Keratinocyte (primary cell): ENCODE results near the gene DNAJB2.

Experiments
- EZH2 ChIP-seq: IDR thresholded peaks from one replicate; pipeline ENCODE4 v1.6.1; 2012; ENCODE audit warnings: inconsistent platforms, mild to moderate bottlenecking, low read length, moderate library complexity
- TF ChIP-seq, protein P1 (sequence below), 3 experiments: IDR thresholded peaks in 1 of 3; conservative IDR thresholded peaks in 1 of 3; optimal IDR thresholded peaks in 1 of 3; 2 replicates in 2 of 3; 3 replicates in 1 of 3; pipeline versions ENCODE3 to v1.5.1; 2011; ENCODE audit warnings: low read length in 3 of 3, mild to moderate bottlenecking in 3 of 3, moderate library complexity in 2 of 3, control low read depth in 1 of 3, inconsistent platforms in 1 of 3; ENCODE audit not compliant: insufficient read depth in 2 of 3; ENCODE audit errors: extremely low read depth in 1 of 3

DNA sequence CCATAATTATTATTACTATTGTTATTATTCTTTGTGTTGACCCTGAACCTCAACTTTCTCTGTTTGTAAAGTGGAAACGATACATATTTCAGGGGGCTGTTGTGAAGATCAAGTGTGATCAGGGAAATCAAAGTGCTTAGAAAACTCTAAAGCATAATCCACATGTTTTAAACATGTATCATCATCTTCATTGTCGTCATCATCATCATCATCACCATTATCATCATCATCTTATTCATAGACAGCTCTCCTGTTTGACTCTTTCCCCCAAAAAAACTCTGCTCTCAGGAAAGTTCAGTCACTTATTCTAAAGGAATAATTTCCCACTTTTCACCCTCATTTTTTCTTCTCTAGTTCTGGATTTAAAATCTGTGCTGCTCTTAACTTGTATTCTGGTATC, 25.1 kb downstream of the DNAJB2 start:
- TF ChIP-seq EZH2 = no peak
- TF ChIP-seq, protein P1, sequence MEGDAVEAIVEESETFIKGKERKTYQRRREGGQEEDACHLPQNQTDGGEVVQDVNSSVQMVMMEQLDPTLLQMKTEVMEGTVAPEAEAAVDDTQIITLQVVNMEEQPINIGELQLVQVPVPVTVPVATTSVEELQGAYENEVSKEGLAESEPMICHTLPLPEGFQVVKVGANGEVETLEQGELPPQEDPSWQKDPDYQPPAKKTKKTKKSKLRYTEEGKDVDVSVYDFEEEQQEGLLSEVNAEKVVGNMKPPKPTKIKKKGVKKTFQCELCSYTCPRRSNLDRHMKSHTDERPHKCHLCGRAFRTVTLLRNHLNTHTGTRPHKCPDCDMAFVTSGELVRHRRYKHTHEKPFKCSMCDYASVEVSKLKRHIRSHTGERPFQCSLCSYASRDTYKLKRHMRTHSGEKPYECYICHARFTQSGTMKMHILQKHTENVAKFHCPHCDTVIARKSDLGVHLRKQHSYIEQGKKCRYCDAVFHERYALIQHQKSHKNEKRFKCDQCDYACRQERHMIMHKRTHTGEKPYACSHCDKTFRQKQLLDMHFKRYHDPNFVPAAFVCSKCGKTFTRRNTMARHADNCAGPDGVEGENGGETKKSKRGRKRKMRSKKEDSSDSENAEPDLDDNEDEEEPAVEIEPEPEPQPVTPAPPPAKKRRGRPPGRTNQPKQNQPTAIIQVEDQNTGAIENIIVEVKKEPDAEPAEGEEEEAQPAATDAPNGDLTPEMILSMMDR (optimal IDR thresholded peaks at IDR 0.05 in 1 of 3, IDR thresholded peaks at IDR 0.05 in 1 of 3, conservative IDR thresholded peaks at IDR 0.05 in 1 of 3; ENCODE audit: extremely low read depth in 1 of 3, insufficient read depth in 2 of 3, low read length in 3 of 3) = no peak
